NCI-H510A (cell line): ENCODE results near the gene EIF1B.

Experiments
- DNase-seq: peaks from one replicate; lab custom pipeline; 2025; lab: John Stamatoyannopoulos, UW

The EIF1B gene

GRCh38 chr3:40308725-40309417, 636 bp upstream of the EIF1B start:
- DNase-seq = no peak

- no peak for DNase-seq
Observed at GRCh38 chr3:40309925-40310695, 603 bp downstream of the EIF1B start.

DNA sequence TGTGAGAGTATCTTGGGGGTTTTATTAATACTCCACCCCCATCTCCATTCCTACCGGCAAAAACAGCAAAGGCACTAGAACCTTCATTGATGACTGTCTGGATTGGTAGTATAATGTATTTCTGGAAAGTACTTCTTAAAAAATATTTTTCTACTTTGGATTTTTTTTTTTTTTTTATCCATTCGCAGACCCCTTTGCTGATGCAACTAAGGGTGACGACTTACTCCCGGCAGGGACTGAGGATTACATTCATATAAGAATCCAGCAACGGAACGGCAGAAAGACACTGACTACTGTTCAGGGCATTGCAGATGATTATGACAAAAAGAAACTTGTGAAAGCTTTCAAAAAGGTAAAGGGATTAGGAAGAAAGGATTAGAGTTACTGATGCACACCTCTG, 1.2 kb downstream of the EIF1B start:
- no peak for DNase-seq

DNA sequence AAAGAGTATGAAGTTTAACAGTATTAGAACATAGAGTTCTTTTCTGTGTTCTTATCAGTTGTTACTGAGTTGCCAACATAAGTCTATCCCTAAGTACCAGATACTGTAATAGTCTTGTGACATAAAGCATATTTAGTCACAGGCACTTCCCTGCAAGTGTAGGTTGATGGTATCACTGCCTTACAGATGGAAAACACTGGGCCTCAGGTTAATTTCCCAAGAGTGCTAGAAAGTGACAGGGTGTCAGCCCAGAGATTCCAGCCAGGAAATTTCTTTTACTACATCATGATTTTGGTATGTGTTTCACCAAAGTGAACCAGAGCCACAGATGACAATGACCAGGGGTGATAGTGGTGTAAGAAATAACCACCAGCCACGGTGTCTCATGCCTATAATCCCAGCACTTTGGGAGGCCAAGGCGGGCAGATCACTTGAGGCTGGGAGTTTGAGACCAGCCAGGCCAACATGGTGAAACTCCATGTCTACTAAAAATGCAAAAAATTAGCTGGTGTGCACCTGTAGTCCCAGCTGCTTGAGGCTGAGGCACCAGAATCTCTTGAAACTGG, 3.2 kb downstream of the EIF1B start:
- DNase-seq = no peak

DNA sequence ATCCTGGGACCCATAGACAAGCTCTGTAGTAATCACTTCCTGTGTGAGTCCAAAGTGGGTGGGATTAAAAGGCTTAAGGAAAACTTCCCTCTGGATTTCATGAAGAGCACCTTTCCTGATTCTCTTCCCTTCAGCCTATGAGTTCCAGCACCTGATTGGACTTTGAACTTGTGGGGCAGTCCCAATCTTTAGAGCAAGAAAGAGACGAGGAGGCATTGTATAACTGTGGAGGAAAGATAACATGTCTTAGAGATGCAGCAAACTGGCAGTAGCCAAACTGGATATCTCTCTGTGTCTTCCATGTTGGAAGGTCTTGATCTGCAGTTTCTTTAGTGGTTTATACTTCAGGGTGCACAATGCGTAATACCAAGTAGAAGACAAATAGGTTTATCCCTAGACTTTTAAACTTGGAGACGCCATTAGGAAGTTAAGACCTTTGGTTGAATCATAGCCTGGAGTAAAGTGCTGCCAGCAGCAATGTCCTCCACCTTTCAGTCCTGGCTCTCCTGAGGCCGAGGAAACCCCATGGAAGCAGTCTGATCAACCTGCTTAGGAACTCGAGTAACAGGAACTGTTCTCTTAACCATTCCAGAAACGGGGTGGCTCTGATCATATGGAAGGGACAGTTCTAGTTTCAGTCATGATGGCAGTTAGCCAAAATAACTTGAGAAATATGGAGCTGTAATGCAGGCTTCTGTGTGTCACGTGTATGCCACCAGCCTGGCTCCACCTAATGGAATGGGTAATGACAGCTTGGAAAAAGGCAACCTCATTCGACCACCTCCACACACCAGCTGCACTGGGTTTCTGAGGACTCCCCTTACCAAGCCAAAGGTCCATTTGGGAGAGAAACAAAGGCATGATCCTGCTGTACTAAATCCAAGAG, 4.7 kb downstream of the EIF1B start:
- no peak for DNase-seq

GRCh38 chr3:40317061-40317855, 7.8 kb downstream of the EIF1B start:
- peak; percentile 16 for DNase-seq

DNA sequence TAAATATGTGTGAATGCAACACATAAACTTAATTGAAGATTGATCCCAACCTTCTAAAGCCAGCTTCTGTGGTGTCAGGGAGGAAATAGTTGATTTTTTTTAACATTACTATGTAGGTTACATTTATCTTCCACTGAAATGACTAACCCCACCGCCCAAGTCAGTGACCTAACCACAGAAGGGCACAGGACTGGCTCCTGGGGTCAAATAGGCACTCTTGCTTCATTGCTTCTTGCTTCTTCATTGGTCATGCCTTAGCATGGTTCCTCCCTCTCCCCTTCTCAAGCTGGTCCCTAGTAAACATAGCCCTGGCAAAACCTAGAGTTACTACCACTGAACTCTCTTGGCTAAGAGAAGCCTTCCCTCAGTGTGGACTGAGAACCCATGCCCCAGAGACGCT, 12.3 kb downstream of the EIF1B start:
- DNase-seq = no peak

- no peak for DNase-seq
Observed at GRCh38 chr3:40323946-40324345, 14.4 kb downstream of the EIF1B start.

DNA sequence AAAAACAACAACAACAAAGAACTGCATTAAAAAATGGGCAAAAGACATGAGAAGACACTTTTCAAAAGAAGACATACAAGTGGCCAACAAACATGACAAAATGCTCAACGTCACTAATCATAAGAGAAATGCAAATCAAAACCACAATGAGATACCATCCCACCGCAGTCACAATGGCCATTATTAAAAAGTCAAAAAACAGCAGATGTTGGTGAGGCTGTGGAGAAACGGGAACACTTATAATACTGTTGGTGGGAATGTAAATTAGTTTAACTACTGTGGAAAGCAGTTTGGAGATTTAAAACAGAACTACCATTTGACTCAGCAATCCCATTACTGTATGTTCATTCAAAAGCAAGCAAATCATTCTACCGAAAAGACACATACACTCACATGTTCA, 15.1 kb downstream of the EIF1B start:
- DNase-seq = no peak

GRCh38 chr3:40325465-40325864, 16.0 kb downstream of the EIF1B start:
- DNase-seq = no peak

DNA sequence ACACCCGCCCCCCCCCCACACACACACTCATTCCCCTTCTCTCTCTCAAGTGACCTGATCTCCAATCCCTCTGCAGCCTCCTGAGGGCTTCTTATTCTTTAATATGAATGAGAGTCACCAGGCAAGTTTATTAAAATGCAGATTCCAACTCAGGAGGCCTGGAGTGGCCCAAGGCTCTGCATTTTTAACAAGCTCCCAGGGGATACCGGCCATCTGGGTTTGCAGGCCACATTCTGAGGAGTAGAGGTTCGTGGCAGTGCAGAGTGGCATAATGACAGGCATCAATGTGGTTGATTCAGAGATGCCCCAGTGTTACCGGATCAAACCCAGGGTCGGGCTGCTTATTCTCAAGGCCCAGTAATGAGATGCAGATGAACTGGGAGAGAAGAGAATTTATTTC, 18.9 kb downstream of the EIF1B start:
- DNase-seq = no peak

DNA sequence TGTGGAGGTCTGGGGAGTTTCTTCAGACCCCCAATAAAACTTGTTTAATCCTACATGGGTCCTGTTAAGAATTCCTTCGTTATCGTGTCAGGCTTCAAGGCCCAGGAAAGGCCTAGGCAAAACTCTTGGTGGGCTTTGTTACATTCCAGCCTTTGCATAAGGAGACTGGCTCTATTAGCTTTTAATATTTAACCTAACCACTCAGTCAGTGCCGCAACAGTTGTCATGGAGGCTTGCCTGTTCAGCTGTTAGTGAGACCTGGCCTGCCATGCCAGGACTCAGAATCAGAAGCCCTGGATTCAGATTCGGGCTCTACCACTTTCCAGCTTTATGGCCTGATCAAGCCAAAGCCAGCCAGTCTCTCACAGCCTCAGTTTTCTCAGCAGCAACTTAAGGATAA, 19.6 kb downstream of the EIF1B start:
- no peak for DNase-seq

DNA sequence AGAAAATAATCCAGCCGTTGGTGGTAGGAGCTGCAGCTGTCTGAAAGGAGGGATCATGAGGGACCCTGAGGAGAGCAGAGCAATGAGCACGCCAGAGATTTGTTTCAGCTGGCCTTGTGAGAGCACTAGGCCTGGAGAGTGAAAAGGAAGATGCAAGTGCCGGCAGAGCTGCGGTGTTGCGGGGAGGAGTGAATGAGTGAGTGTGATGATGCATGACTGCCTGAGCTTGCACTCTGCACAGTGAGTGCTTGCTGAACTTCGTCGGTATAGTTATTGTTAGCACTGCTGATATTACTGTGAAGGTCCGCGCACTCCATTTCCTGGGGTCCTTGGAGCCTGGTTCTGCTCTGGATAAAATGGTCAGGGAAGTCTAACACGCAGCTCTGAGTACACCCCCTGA, 23.2 kb downstream of the EIF1B start:
- DNase-seq = no peak

DNA sequence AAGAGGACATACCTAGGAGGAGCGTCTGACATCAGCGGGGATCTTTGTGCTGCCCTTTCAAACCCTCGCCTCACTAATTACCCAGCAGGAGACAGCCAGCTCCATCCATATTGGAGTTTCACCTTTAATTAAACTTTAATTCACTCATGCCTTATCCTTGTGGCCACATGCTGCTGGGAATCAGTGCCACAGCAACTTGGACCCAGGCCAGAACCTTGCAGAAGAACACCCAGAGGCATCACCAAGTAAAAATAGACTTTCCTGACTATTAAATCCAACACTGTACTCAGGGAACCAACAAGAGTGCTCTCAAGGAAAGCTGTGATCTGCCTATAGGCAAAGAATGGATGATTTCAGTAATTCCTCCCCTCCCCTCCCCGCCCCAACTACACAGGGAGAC, 23.9 kb downstream of the EIF1B start:
- no peak for DNase-seq

DNA sequence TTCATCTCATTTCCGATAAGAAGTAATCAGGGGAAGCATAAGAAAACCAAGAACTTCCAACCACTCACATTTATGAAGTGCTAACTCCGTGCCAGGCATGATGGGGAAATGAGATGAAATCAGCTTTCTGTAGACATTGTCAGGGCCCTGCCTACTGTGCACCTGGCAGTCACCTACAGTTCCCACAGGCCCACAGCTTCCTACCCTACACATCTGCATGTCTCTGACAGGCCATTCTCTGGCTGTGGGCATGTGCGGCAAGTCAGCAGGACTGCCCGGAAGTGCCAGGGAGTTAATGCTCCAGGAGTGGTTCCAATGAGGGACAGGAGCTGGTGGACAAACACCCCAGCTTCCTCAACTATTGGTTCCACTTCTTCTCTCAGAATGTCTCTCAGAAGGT, 24.3 kb downstream of the EIF1B start:
- no peak for DNase-seq

GRCh38 chr3:40336101-40336500, 26.6 kb downstream of the EIF1B start:
- no peak for DNase-seq

DNA sequence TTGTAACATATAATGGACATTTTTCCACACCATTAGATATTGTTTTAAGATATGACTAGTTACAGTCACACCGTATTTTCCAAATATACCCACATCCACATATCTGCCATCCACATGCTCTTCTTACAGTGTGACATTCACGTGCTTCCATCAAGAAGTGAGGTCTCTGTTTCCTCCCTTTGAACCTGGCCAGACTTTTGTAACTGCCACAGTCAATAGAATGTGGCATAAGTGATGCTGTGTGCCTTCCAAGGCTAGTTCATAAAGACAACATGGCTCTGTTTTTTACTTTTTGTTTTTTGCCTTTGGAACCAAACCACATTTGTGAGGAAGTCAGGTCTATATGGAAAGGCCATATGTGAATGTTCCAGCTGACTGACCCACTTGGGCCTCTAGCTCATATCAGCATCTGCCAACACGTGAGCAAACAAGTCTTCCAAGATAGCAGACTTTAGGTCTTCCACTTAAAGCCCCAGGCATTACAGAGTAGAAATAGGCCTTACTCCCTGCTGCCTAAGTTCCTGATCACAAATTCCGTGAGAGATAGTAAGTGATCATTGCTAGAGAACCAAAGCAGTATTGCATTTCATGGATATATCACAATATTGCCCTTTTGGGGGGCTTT, 27.1 kb downstream of the EIF1B start:
- no peak for DNase-seq

- no peak for DNase-seq
Observed at GRCh38 chr3:40337136-40338108, 27.9 kb downstream of the EIF1B start.

GRCh38 chr3:40339871-40340270, 30.4 kb downstream of the EIF1B start:
- no peak for DNase-seq
